Measurements from ENCODE around the gene RFX2. TPM values are rescaled to one million over a fixed set of nuclear protein-coding genes. Genes with fewer than 3 reads are reported as not detected.
A peak's percentile ranks its signal among the peaks of the same experiment; 100 is the strongest.

Gene RFX2
- total and polyA plus RNA-seq, 10 of the 15 experiments (the other 5 are each of a cell fraction or from before 2014, with no cell fraction given) = 3.2 to 9.8 (median 4.7) TPM

GRCh38 chr19:5973376-5973775 is 136.9 kb downstream of the RFX2 start:
- in situ Hi-C loops (cut with MboI) = no loop called here
- Histone ChIP-seq H3K27ac (ENCODE audit: control insufficient read depth, insufficient read depth) (no peak overlapping the region), H3K36me3 (ENCODE audit: control insufficient read depth in 2 of 2, insufficient read depth in 2 of 2, low read length in 1 of 2) (peaks cover 6 to 11% of the 10 kb centered on the region in 2 experiments), H3K4me1 (ENCODE audit: control insufficient read depth, insufficient read depth, low read length) (peaks cover 24% of the 10 kb centered on the region), H3K4me3 (no peak overlapping the region), H3K4me2 (ENCODE audit: control insufficient read depth, insufficient read depth) (peak overlapping the region; percentile 5), H4K20me1 (ENCODE audit: control insufficient read depth, insufficient read depth) (peaks cover 15% of the 10 kb centered on the region; the same call in 1 of the 2 replicates), H3K9me3 (replicated peaks; ENCODE audit: control insufficient read depth, insufficient read depth, low read length) (no peaks in the 10 kb centered on the region), H2AFZ (ENCODE audit: control insufficient read depth, low read depth, low read length) (no peak overlapping the region), H3K27me3 (replicated peaks in 1 of 2; ENCODE audit: control insufficient read depth in 2 of 2, insufficient read depth in 2 of 2, low read length in 1 of 2) (no peaks in the 10 kb centered on the region), H3K79me2 (ENCODE audit: control insufficient read depth, insufficient read depth, low read length) (peaks cover 82% of the 10 kb centered on the region), H3K9ac (ENCODE audit: control insufficient read depth, insufficient read depth, low read length) (no peak overlapping the region)
- ChIA-PET POLR2A (no interaction called here), CTCF (interaction anchor here (2.9 to 4.0 kb wide), 2 partner anchors 14 to 49 kb away, joined by 9 to 19 read pairs; no protein-coding TSS in a partner anchor), SMC1A (ENCODE audit: uncharacterized antibody, unreplicated experiment) (no interaction called here), RAD21 (ENCODE audit: unreplicated experiment) (no interaction called here)
- no TSS peak for BruUV-seq (replicated peaks)
- intact Hi-C loops (cut with micrococcal nuclease; ENCODE audit: unreplicated experiment) = no loop called here
- no peak for TF ChIP-seq IRF4 (IDR thresholded peaks at IDR 0.05; ENCODE audit: low read depth, low read length)
- 97% methylated on average over 5 of the region's 5 CpGs for WGBS (ENCODE audit: insufficient coverage, insufficient replicate concordance, low lambda C conversion rate, missing lambda C conversion rate)
- ATAC-seq = no peak
- FAIRE-seq = no peak
- no peak for DNase-seq (ENCODE audit: low read depth, low spot score)

GRCh38 chr19:5972355-5972731 is 138.0 kb downstream of the RFX2 start:
- ATAC-seq (no peak), FAIRE-seq (no peak), DNase-seq (ENCODE audit: low read depth, low spot score) (no peak)
- 87% methylated on average over 9 of the region's 9 CpGs for WGBS (ENCODE audit: insufficient coverage, insufficient replicate concordance, low lambda C conversion rate, missing lambda C conversion rate)
- no peak overlapping the region for H3K4me3 ChIP-seq
- no peaks in the 10 kb centered on the region for H3K27me3 ChIP-seq (replicated peaks in 1 of 2; ENCODE audit: control insufficient read depth in 2 of 2, insufficient read depth in 2 of 2, low read length in 1 of 2)
- no peak overlapping the region for H3K9ac ChIP-seq (ENCODE audit: control insufficient read depth, insufficient read depth, low read length)
- peaks cover 31% of the 10 kb centered on the region for H3K4me1 ChIP-seq (ENCODE audit: control insufficient read depth, insufficient read depth, low read length)
- peak; percentile 76; the same call in 1 of the 2 replicates for TF ChIP-seq REST (IDR thresholded peaks at IDR 0.05; ENCODE audit: low read depth, low read length)
- no peak for TF ChIP-seq E4F1 (IDR thresholded peaks at IDR 0.05; ENCODE audit: borderline replicate concordance, partially characterized antibody)
- H2AFZ ChIP-seq (ENCODE audit: control insufficient read depth, low read depth, low read length) = no peak overlapping the region
- in situ Hi-C loops (cut with MboI) = no loop called here
- H3K36me3 ChIP-seq (ENCODE audit: control insufficient read depth in 2 of 2, insufficient read depth in 2 of 2, low read length in 1 of 2) = peaks cover 6 to 11% of the 10 kb centered on the region in 2 experiments
- TSS peak; percentile 2 for BruUV-seq (replicated peaks)
- POLR2A ChIA-PET = interaction anchor here (0.6 kb wide), 1 partner anchor 382 kb away, joined by 7 read pairs; no protein-coding TSS in a partner anchor
- peaks cover 84% of the 10 kb centered on the region for H3K79me2 ChIP-seq (ENCODE audit: control insufficient read depth, insufficient read depth, low read length)
- H3K9me3 ChIP-seq (replicated peaks; ENCODE audit: control insufficient read depth, insufficient read depth, low read length) = no peaks in the 10 kb centered on the region
- RAD21 ChIA-PET (ENCODE audit: unreplicated experiment) = interaction anchor here (0.6 kb wide), 1 partner anchor 9 kb away, joined by 3 read pairs; no protein-coding TSS in a partner anchor
- H3K4me2 ChIP-seq (ENCODE audit: control insufficient read depth, insufficient read depth) = no peak overlapping the region
- intact Hi-C loops (cut with micrococcal nuclease; ENCODE audit: unreplicated experiment) = no loop called here
- no peak overlapping the region for H3K27ac ChIP-seq (ENCODE audit: control insufficient read depth, insufficient read depth)
- peaks cover 21% of the 10 kb centered on the region for H4K20me1 ChIP-seq (ENCODE audit: control insufficient read depth, insufficient read depth)
- CTCF ChIA-PET = interaction anchor here (1.9 to 4.0 kb wide), 4 partner anchors 13 to 168 kb away, joined by 7 to 19 read pairs (median 8); no protein-coding TSS in a partner anchor
- SMC1A ChIA-PET (ENCODE audit: uncharacterized antibody, unreplicated experiment) = interaction anchor here (0.5 to 2.6 kb wide), 4 partner anchors 12 to 1432 kb away, joined by 3 to 9 read pairs (median 4); no protein-coding TSS in a partner anchor
